NCI-H1694 (cell line): ENCODE measurements around the gene ZNF831.

Experiments
- DNase-seq: peaks from one replicate; lab custom pipeline; 2025; lab: John Stamatoyannopoulos, UW

ZNF831 gene

DNA sequence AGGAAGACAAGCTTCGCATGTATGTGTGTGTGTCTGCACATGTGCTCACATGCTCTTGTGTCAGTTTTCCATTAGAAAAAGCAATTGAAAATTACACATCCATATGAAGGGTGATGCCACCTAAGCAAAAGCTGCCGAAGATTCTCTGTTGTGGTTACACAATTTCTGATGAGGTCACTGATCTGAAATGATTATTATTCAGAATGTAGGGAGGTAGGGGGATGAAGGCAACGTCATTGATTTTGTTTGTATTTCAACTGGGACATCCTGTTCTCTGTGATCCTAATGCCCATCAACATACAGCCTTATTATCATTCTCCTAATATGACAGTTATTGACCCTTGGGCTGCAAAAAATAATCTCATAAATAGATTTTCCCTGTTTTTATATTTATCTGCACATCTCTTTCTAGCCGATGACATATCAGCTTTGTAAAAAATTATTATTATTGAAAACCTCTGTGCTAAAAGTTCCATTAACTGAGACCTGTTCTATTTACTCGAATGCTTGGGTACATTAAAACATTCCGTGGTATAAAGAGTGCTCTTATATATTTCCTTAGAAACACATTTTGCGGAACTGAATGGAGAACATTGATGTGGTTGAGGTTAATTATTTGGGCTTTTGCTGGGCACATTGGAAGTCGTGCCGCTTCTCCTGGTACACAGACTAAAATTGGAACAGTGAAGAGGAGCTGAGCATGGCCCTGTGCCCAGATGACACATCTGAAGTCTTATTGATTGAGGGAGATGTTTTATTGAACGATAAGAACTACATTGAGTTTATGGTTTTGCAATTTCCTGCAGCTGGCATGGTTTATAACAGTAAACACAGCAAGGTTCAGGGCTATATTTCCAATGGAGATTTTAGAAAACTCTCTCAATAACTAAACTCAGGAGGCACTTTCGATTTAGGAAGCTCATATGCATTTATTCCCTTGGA, 51.3 kb downstream of the ZNF831 start:
- DNase-seq, result no peak

DNA sequence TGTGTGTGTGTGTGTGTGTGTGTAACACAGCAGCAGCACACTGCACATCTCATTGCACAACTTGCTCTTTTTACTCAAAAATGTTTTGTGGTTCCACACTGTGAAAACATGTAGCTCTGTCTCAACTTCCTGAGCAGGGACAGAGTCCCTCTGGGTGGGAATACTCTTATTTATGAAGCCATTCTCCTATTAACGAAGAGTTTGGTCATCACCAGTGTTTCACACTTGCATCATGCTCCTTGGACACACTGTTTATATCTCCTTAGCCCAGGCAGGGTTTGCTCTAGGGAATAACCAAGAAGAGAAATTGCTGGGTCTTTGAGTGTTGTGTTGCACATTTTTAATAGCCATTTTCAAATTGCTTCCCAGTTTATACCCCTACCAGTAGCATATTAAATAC, 53.6 kb downstream of the ZNF831 start:
- DNase-seq, result no peak

GRCh38 chr20:59217794-59218280, 54.2 kb downstream of the ZNF831 start:
- no peak for DNase-seq

DNA sequence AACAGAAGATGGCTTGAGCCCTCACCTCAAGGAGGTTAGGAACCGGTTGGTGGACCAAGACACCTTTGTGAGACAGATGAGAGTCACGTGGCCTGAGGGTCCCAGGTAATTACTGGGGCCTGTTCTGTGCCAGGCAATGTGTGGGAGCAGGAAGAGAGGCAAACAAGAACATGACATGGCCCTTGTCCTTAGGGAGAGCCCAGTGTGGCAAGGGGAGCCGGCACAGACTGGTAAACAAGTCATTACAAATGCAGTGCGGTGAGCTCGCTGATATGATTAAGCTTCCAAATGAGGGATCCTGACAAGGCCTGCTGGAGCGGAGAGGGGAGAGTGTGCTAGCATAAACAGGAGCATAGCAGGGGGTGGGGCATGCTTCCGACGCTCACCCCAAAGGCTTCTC, 55.6 kb downstream of the ZNF831 start:
- DNase-seq, result no peak

DNA sequence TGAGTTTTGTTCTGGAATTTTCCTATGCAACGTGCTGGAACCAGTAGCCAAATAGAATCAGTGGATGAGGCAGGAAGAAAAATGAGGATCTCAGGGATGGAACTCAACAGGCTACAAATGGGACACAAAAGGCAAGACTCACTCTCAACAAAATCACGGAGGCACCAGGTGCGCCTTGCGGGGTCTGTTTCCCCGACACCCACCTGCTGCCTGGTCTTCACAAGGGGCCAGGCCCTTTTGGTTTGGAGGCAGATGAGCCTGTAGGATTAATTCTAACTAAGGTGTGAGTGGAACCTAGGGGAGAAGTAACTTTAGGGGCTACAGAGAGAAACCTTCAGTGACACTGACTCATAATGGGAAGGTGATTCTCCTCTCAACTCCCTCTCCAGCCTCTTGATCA, 56.5 kb downstream of the ZNF831 start:
- DNase-seq, result no peak

DNA sequence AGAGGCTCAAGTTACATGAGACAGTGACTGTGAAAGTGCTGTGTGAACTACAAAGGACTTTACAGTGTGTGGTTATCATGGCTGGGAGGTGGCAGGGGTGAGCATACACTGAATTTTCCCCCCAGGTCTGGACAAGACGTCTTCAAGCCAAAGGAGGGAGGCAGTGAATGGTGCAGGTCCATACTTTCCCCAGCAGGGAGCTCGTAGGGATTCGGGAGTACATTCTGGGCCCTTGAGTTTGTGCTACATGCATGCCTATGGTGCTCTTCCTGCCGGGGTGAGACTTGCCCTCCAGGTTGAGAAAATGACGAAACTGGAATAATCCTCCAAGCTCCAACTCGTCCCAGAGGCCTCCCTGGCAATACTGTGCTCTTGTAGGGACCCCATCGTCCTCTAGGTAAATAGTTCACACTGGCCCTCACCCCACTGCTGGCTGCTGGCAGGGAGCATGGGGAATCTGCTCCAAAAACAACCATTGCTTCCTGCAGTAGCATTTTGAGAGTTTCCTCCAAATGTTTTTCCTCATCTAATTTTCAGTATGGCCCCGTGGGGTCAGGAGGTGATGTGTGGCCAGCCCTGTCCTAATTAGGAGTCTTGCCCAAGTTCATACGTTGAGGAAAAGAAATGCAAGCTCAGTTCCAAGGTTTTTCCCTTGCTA, 57.6 kb downstream of the ZNF831 start:
- no peak for DNase-seq

GRCh38 chr20:59221707-59222252, 58.2 kb downstream of the ZNF831 start:
- DNase-seq, result no peak

GRCh38 chr20:59222253-59223181, 58.9 kb downstream of the ZNF831 start:
- peak; percentile 40 for DNase-seq

- DNase-seq, result no peak
These were observed 59.6 kb downstream of the ZNF831 start for GRCh38 chr20:59223182-59223601.

DNA sequence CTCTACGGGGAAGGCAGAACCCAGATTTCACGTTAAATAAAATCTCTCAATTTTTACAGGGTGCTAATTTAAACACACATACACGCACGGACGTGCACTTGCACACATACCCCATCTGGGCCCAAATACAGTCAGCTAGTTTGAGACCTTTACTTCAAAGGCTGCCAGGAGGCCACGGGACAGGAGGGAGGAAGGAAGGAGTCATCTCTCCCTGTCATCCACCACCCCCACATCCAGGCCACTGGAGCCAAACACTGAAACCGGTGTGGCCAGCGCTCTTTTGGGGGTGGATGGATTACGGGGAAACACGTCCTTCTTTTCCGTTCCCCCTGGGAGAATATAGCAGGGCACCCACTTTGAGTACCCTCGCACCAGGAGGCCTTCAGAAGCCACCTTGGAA, 60.1 kb downstream of the ZNF831 start:
- DNase-seq, result no peak

GRCh38 chr20:59224236-59224635, 60.6 kb downstream of the ZNF831 start:
- DNase-seq, result no peak

GRCh38 chr20:59230385-59230784, 66.8 kb downstream of the ZNF831 start:
- no peak for DNase-seq

DNA sequence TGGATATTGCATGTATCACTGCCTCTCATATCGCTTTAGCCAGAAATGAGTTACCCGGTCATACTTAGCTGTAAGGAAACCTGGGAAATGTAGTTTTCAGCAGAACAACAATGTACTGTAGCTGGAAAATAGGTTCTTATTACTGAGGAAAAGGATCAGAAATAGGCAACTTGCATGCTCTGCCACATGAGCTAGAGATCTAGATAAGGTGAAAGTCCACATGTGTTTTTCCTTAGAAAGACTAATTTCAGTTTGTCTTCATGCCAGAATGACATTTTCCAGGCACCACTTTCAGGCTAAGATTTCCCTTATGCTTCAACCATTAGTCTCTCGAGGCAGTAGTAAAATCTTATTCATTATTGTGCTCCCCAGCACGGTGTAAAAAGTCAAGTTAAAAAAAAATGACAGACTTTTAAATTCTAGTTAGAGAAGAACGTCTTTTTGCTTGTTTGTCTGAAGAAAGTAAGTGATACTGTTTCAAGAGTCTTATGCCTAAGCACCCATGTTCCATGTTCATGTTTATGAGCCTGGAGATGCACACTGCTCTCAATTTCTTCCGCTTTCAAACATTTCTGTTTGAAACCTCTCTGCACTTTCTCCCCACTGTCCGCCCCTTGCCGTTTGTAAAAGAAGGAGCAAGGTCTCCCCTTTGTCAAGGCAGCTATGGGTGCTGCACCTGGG, 67.6 kb downstream of the ZNF831 start:
- DNase-seq, result no peak

GRCh38 chr20:59232618-59233017, 69.0 kb downstream of the ZNF831 start:
- no peak for DNase-seq

- no peak for DNase-seq
These were observed 71.6 kb downstream of the ZNF831 start for GRCh38 chr20:59235226-59235625.

GRCh38 chr20:59240006-59240405, 76.4 kb downstream of the ZNF831 start:
- no peak for DNase-seq

DNA sequence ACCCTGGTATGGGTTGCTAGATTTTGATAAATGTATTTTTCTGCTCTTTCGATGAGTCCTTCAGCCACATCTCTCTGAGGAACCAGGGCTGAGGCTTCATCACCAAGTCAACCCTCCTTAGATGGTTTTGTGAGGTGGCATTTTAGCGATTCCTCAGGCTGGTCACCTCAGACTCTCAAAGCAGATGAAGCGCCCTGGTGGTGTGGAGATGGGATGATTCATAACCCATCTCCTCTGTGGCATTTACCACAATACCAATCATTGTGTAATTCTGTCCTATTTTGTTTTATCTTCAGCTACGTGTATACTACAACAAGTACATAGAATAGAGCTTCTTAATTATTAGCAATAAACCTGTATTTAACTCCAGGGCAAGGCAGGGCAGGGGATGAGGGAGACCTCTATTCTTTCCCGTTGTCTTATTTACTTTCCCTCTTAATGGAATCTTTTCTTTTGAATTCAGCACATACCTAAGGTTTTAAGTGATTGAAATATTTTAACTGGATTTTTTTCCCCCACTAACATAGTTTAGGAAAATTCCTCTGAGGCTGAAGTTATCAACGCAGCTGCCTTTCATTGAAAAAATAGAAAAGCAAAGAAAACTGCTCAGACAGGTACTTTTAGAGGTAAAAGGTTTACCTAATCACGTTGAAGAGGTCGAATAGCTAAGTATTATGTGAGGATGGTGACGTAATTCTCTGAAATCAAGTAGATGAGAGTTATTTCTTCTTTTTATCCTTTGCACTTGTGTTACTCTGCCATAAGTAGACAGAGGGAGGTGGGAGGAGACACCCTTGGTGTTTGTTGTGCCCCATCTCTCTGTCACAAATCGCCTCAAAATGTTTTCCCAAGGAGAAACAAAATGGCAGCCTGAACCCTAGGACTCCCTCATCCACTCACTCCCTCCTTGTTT, 79.3 kb downstream of the ZNF831 start:
- no peak for DNase-seq

DNA sequence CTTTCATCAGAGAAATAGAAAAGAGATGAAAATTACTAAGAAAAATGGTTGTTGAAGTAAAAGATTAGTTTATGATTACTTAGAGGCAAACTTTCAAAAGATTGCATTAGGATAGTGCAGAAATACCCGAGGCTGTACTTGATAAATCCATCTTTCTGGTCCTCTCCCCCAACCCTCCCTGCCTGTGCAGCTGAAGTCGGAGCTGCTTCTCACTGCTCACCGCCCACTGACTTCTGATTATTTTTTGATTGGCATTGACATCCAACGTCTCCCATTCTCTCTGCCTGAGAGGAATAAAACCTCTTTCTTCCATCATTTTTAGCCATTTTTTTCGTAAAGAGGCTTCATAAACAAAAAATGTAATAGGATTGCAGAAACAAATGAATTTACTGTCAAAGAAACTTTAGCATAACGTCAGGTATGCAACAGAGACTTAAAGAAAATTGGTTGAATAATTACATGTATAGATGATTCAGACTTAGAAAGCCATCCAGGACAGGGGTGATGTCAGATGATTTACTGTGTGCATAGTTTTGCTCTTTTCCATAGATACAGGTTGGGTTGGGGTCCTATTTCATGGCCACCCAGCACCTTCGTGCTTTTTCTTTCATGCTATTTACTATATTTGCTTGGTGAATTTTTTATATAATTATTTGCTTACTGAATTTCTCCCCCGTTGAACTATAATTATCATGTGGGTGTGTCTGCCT, 83.2 kb downstream of the ZNF831 start:
- no peak for DNase-seq
